ENCODE data around the gene UGT1A1. TPM values are rescaled to one million over a fixed set of nuclear protein-coding genes. Genes with fewer than 3 reads are reported as not detected.

UGT1A1 gene
- total and polyA plus RNA-seq, 12 donors: 0.08 to 0.52 TPM; not detected in 10

DNA sequence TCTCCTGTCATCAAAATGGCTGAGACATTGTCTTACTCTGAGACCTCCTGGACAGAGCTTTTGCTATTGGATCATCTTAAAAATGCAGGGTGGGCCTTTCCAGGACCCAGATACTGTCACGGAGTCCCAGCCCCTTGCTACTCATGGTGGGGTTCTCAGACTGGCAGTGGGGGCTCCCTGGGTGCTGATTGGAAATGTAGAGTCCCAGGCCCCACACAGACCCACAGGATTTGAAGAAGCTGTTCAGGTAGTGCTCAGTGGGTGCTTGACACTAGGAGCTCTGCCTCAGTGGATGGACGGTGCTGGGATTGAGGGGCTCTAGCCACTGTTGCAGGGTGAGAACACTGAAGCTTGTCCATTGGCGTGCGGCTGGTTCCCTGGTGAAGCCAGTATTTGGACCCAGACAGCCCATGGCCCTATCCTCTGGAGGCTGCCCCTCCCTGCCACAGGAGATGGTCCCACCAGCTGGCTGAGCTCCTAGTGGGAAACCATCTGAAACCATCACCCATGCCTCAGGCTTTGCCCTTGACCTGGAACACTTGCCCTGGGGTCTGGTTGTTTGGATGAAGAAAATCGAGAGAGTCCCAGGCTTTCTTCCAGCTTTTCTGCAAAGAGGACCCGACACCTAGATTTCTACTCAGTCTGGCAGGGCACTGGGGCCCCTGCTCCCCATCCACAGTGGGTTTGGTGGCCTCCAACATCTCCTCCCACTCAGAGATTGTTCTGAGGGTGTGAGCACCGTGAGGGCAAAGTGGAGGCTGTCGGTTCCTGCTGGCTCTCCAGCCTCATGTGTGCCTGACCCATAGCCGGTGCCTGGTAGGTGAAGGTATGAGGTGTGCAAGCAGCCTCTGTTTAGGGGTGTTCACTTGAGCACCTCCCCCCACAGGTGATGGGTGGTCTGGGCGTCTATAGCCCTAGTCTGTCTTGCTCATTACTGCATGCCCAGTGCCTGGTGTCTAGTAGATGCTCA, 48.2 kb downstream of the UGT1A1 start:
- H3K9me3 ChIP-seq (replicated peaks in 1 of 3): no peaks in the 10 kb centered on the region
- H3K4me3 ChIP-seq: no peak overlapping the region
- no peak overlapping the region for H3K27ac ChIP-seq
- no peaks in the 10 kb centered on the region for H3K36me3 ChIP-seq (replicated peaks in 1 of 2)
- no peaks in the 10 kb centered on the region for H3K4me1 ChIP-seq (replicated peaks in 1 of 2)
- intact Hi-C loops (cut with DNase I): no loop called here
- DNase-seq: peak in 3 of 7 donors; percentile 4 to 14 (median 7)
- TF ChIP-seq POLR2A (IDR thresholded peaks at IDR 0.05): no peak
- TF ChIP-seq, protein P1, sequence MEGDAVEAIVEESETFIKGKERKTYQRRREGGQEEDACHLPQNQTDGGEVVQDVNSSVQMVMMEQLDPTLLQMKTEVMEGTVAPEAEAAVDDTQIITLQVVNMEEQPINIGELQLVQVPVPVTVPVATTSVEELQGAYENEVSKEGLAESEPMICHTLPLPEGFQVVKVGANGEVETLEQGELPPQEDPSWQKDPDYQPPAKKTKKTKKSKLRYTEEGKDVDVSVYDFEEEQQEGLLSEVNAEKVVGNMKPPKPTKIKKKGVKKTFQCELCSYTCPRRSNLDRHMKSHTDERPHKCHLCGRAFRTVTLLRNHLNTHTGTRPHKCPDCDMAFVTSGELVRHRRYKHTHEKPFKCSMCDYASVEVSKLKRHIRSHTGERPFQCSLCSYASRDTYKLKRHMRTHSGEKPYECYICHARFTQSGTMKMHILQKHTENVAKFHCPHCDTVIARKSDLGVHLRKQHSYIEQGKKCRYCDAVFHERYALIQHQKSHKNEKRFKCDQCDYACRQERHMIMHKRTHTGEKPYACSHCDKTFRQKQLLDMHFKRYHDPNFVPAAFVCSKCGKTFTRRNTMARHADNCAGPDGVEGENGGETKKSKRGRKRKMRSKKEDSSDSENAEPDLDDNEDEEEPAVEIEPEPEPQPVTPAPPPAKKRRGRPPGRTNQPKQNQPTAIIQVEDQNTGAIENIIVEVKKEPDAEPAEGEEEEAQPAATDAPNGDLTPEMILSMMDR (IDR thresholded peaks at IDR 0.05): no peak
- WGBS, 4 donors: 66 to 78% (median 70%) methylated on average over 5 to 10 of the region's 10 CpGs
- no peaks in the 10 kb centered on the region for H3K27me3 ChIP-seq

DNA sequence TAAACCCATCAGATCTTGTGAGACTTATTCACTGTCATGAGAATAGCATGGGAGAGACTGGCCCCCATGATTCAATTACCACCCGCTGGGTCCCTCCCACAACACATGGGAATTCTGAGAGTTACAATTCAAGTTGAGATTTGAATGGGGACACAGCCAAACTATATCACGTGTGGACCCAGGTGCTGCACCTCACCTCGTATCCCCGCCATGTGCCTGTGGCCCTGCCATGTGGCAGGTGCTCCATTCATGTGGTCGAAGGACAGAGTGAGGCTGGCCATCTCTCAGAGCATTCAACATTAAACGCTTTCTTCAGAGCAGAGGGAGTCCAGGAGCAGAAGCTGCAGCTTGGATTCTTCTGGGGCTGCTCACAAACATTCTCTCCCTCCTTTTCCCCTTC, 50.3 kb downstream of the UGT1A1 start:
- Histone ChIP-seq H3K36me3 (replicated peaks in 1 of 2) (no peaks in the 10 kb centered on the region), H3K27me3 (no peaks in the 10 kb centered on the region), H3K27ac (no peak overlapping the region), H3K4me3 (no peak overlapping the region), H3K4me1 (replicated peaks in 1 of 2) (no peaks in the 10 kb centered on the region), H3K9me3 (replicated peaks in 1 of 3) (no peaks in the 10 kb centered on the region)
- intact Hi-C loops (cut with DNase I): no loop called here
- TF ChIP-seq POLR2A (IDR thresholded peaks at IDR 0.05): no peak
- TF ChIP-seq, protein P1 (IDR thresholded peaks at IDR 0.05): no peak
- peak in 1 of 7 donors; percentile 1 for DNase-seq
- 86 to 91% (median 88%) methylated on average over 3 to 6 of the region's 6 CpGs for WGBS, 4 donors

DNA sequence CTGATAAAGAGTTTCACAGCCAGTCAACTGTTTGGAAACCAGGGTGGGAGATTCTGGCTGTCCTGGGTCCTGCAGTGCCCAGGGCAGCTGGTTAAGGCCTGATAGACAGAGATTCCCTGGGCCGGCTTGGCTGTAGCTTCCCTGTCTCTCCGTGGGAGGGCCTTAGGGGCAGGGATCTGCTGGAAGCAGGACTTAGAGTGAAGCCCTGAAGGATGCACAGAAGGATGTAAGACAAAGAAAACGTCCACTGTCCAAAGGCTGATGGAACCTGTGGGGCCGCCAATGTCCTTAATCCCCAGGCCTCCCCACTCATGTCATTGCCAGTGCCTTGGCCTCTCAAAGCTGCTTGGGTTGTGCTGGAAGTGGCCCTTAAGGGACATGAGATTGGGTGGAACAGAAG, 51.0 kb downstream of the UGT1A1 start:
- Histone ChIP-seq H3K9me3 (replicated peaks in 1 of 3) (no peaks in the 10 kb centered on the region), H3K27ac (no peak overlapping the region), H3K4me3 (no peak overlapping the region), H3K4me1 (replicated peaks in 1 of 2) (no peaks in the 10 kb centered on the region), H3K27me3 (no peaks in the 10 kb centered on the region), H3K36me3 (replicated peaks in 1 of 2) (no peaks in the 10 kb centered on the region)
- peak in 1 of 7 donors; percentile 2 for DNase-seq
- TF ChIP-seq, protein P1 (IDR thresholded peaks at IDR 0.05): no peak
- TF ChIP-seq POLR2A (IDR thresholded peaks at IDR 0.05): no peak
- intact Hi-C loops (cut with DNase I): no loop called here
- 76 to 90% (median 83%) methylated on average over 3 to 4 of the region's 4 CpGs for WGBS, 4 donors

DNA sequence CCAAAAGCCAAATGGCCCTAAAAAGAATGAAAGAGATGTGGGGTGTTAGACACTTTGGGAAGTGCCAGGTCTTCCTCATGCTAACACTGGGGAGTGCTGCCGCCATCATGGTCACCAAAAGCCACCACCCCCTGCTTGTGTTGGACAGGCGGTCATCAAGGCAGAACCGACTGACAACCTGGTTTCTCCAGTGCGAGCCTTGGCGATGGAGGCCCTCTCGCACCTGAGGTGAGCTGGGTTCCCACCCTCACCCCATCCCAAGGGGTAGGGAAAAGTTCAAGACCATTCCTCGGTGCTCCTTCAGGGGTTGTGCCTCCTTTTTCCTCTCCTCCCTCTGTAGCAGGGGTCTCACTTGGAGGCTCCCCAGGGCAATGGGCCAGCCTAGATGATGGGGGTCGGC, 51.7 kb downstream of the UGT1A1 start:
- Histone ChIP-seq H3K4me3 (no peak overlapping the region), H3K27me3 (no peaks in the 10 kb centered on the region), H3K4me1 (replicated peaks in 1 of 2) (no peaks in the 10 kb centered on the region), H3K27ac (no peak overlapping the region), H3K36me3 (replicated peaks in 1 of 2) (no peaks in the 10 kb centered on the region), H3K9me3 (replicated peaks in 1 of 3) (no peaks in the 10 kb centered on the region)
- 83 to 88% (median 87%) methylated on average over 7 to 8 of the region's 8 CpGs for WGBS, 4 donors
- no peak for TF ChIP-seq POLR2A (IDR thresholded peaks at IDR 0.05)
- TF ChIP-seq, protein P1 (IDR thresholded peaks at IDR 0.05): no peak
- intact Hi-C loops (cut with DNase I): no loop called here
- DNase-seq: peak in 1 of 7 donors; percentile 10

All from adrenal gland (tissue), 12 donors.